HG02642 (cell line): Measurements from ENCODE around the gene CALCOCO2.
A peak's percentile ranks its signal among the peaks of the same experiment; 100 is the strongest.
"Not testable (repeated sequence)": the region's sequence is repeated elsewhere in the genome, so short reads cannot be mapped to it uniquely, and the experiment has no call there.

Experiments used
- ATAC-seq: cut with Tn5 transposase; IDR thresholded peaks from one replicate; pipeline ENCODE4 v1.9.1; 2021; ENCODE audit warnings: mild to moderate bottlenecking; ENCODE audit not compliant: unreplicated experiment, poor library complexity

CALCOCO2 gene

GRCh38 chr17:48820936-48821335 is 9.9 kb upstream of the CALCOCO2 start:
- not testable (repeated sequence) for ATAC-seq

GRCh38 chr17:48825446-48826381 is 5.1 kb upstream of the CALCOCO2 start:
- no peak for ATAC-seq

- no peak for ATAC-seq
Observed at GRCh38 chr17:48831549-48831883, 681 bp downstream of the CALCOCO2 start.

GRCh38 chr17:48834973-48835372 is 4.1 kb downstream of the CALCOCO2 start:
- ATAC-seq = no peak

- ATAC-seq = no peak
Observed at GRCh38 chr17:48835971-48836370, 5.1 kb downstream of the CALCOCO2 start.

GRCh38 chr17:48837458-48837857 is 6.6 kb downstream of the CALCOCO2 start:
- ATAC-seq = not testable (repeated sequence)

- no peak for ATAC-seq
Observed at GRCh38 chr17:48840441-48840840, 9.6 kb downstream of the CALCOCO2 start.

- peak; percentile 74 for ATAC-seq
Observed at GRCh38 chr17:48841395-48841831, 10.6 kb downstream of the CALCOCO2 start.

- ATAC-seq = no peak
Observed at GRCh38 chr17:48842746-48843145, 11.9 kb downstream of the CALCOCO2 start.

- ATAC-seq = no peak
Observed at GRCh38 chr17:48843187-48843900, 12.5 kb downstream of the CALCOCO2 start.

- no peak for ATAC-seq
Observed at GRCh38 chr17:48850792-48851323, 20.0 kb downstream of the CALCOCO2 start.

GRCh38 chr17:48854774-48855476 is 24.1 kb downstream of the CALCOCO2 start:
- no peak for ATAC-seq

GRCh38 chr17:48856122-48856821 is 25.4 kb downstream of the CALCOCO2 start:
- ATAC-seq = no peak

GRCh38 chr17:48860034-48860433 is 29.2 kb downstream of the CALCOCO2 start:
- ATAC-seq = no peak

GRCh38 chr17:48860456-48860855 is 29.6 kb downstream of the CALCOCO2 start:
- no peak for ATAC-seq

- ATAC-seq = no peak
Observed at GRCh38 chr17:48868916-48869500, 38.2 kb downstream of the CALCOCO2 start.

GRCh38 chr17:48869821-48870318 is 39.0 kb downstream of the CALCOCO2 start:
- ATAC-seq = no peak

- no peak for ATAC-seq
Observed at GRCh38 chr17:48871035-48871550, 40.3 kb downstream of the CALCOCO2 start.
